HEK293 (cell line): Measurements from ENCODE around the gene MYRIP.
A peak's percentile ranks its signal among the peaks of the same experiment; 100 is the strongest.
"Not testable (repeated sequence)": the region's sequence is repeated elsewhere in the genome, so short reads cannot be mapped to it uniquely, and the experiment has no call there.

Experiments used
- CTCF ChIA-PET: fragments of 350-600 bp; formaldehyde crosslinking; extraction: SDS; loops from one replicate; lab custom pipeline; 2021; ENCODE audit warnings: antibody characterized with exemption; lab: Yijun Ruan, JAX
- POLR2A ChIA-PET: fragments of 300-600 bp; formaldehyde crosslinking; extraction: SDS; loops from one replicate; lab custom pipeline; 2020; ENCODE audit warnings: antibody characterized with exemption, inconsistent platforms; lab: Yijun Ruan, JAX
- H3K27ac ChIP-seq: fragments of 200-500 bp; sonication (Bioruptor generic); 2 replicates; pipeline ENCODE4 v1.5.1; 2014; ENCODE audit warnings: low read depth, low read length, control low read depth, inconsistent platforms; ENCODE audit errors: extremely low read depth
- H3K36me3 ChIP-seq, 2 experiments: fragments of 200-500 bp in 1 of 2; sonication (Bioruptor generic) in 1 of 2; 1 replicate in 1 of 2; 2 replicates in 1 of 2; pipeline ENCODE4 v1.5.1; 2014 to 2017; ENCODE audit warnings: inconsistent platforms in 2 of 2, low read length in 2 of 2; ENCODE audit not compliant: control insufficient read depth in 2 of 2, insufficient read depth in 1 of 2
- H3K4me1 ChIP-seq: fragments of 200-500 bp; sonication (Bioruptor generic); 2 replicates; pipeline ENCODE4 v1.5.1; 2014; ENCODE audit warnings: mild to moderate bottlenecking, low read length, inconsistent platforms; ENCODE audit not compliant: control insufficient read depth, insufficient read depth
- H3K4me3 ChIP-seq: 2 replicates; pipeline ENCODE4 v1.5.1; 2011; ENCODE audit warnings: low read depth, mild to moderate bottlenecking, control low read depth, low read length, moderate library complexity
- H3K9me3 ChIP-seq: fragments of 200-500 bp; sonication (Bioruptor generic); 2 replicates; pipeline ENCODE4 v1.5.1; 2014; ENCODE audit warnings: low read depth, low read length, inconsistent platforms; ENCODE audit not compliant: control insufficient read depth, insufficient read depth
- BCL11B ChIP-seq: fragments of 450-650 bp; formaldehyde crosslinking; IDR thresholded peaks from 2 replicates; pipeline ENCODE4 v1.5.1; 2016; ENCODE audit warnings: low read depth, missing biosample characterization, missing genetic modification characterization
- HOXA7 ChIP-seq: sonication (generic); formaldehyde crosslinking; IDR thresholded peaks from 2 replicates; pipeline ENCODE4 v1.8.1; 2022; ENCODE audit warnings: missing genetic modification reagents, borderline replicate concordance
- INSM2 ChIP-seq: fragments of 450-650 bp; formaldehyde crosslinking; IDR thresholded peaks from 2 replicates; pipeline ENCODE4 v1.5.1; 2016; ENCODE audit warnings: missing biosample characterization, missing genetic modification characterization
- KLF10 ChIP-seq: fragments of 450-650 bp; IDR thresholded peaks from 2 replicates; pipeline ENCODE4 v1.5.1; 2018; ENCODE audit warnings: missing biosample characterization, mild to moderate bottlenecking, missing genetic modification characterization
- RBAK ChIP-seq: fragments of 450-650 bp; formaldehyde crosslinking; IDR thresholded peaks from 2 replicates; pipeline ENCODE4 v1.5.1; 2016; ENCODE audit warnings: missing biosample characterization, missing genetic modification characterization
- TRIM28 ChIP-seq: IDR thresholded peaks from 2 replicates; pipeline ENCODE4 v1.6.1; 2011; ENCODE audit warnings: low read length, control low read depth, borderline replicate concordance
- ZEB2 ChIP-seq: fragments of 450-650 bp; formaldehyde crosslinking; IDR thresholded peaks from 2 replicates; pipeline ENCODE4 v1.5.1; 2016; ENCODE audit warnings: missing biosample characterization, missing genetic modification characterization
- ZFP41 ChIP-seq: fragments of 450-650 bp; formaldehyde crosslinking; IDR thresholded peaks from 2 replicates; pipeline ENCODE4 v1.5.1; 2016; ENCODE audit warnings: missing biosample characterization, missing genetic modification characterization, borderline replicate concordance
- ZNF133 ChIP-seq: fragments of 450-650 bp; formaldehyde crosslinking; IDR thresholded peaks from 2 replicates; pipeline ENCODE4 v1.5.1; 2016; ENCODE audit warnings: missing biosample characterization, missing genetic modification characterization
- ZNF146 ChIP-seq: fragments of 450-650 bp; formaldehyde crosslinking; IDR thresholded peaks from 2 replicates; pipeline ENCODE4 v1.5.1; 2016; ENCODE audit warnings: missing biosample characterization, missing genetic modification characterization
- ZNF324 ChIP-seq: fragments of 450-650 bp; formaldehyde crosslinking; IDR thresholded peaks from 2 replicates; pipeline ENCODE4 v1.5.1; 2016; ENCODE audit warnings: missing biosample characterization, missing genetic modification characterization
- ZNF416 ChIP-seq: fragments of 450-650 bp; formaldehyde crosslinking; IDR thresholded peaks from 2 replicates; pipeline ENCODE4 v1.5.1; 2016; ENCODE audit warnings: missing biosample characterization, missing genetic modification characterization
- ZNF580 ChIP-seq: fragments of 450-650 bp; formaldehyde crosslinking; IDR thresholded peaks from 2 replicates; pipeline ENCODE4 v1.5.1; 2016; ENCODE audit warnings: missing biosample characterization, missing genetic modification characterization
- ZNF654 ChIP-seq: fragments of 450-650 bp; formaldehyde crosslinking; IDR thresholded peaks from 2 replicates; pipeline ENCODE4 v1.5.1; 2016; ENCODE audit warnings: low read depth, missing biosample characterization, missing genetic modification characterization
- ZNF768 ChIP-seq: fragments of 450-650 bp; formaldehyde crosslinking; IDR thresholded peaks from 2 replicates; pipeline ENCODE4 v1.5.1; 2018; ENCODE audit warnings: missing biosample characterization, mild to moderate bottlenecking, missing genetic modification characterization
- TF ChIP-seq, protein P1 (sequence below): fragments of 450-650 bp; formaldehyde crosslinking; IDR thresholded peaks from 2 replicates; pipeline ENCODE4 v1.5.1; 2017; ENCODE audit warnings: missing biosample characterization, missing genetic modification characterization

Gene MYRIP

DNA sequence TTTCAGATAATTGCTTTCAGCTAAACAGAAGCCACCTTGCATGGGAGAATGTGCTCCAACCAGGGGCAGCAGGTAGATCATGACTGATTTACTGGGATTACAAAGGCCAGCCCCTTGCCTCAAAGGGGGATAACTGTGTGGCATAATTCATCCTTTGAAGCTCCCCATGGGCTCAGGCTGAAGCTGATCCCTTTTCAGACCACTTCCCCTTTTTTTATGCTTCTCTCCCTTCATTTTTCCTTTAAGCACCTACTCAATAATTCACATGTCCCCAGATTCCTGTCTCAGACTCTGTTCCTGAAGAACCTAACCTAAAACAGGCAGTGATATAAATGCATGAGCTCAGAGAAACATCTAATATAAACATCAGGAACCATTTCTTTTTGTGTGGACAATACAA, 8.2 kb upstream of the MYRIP start:
- Histone ChIP-seq H3K36me3 (no peaks in the 10 kb centered on the region), H3K4me3 (no peak overlapping the region), H3K27ac (no peak overlapping the region), H3K9me3 (no peaks in the 10 kb centered on the region), H3K4me1 (no peaks in the 10 kb centered on the region)
- no peak for TF ChIP-seq ZNF654 (tag by site-specific recombination)
- TF ChIP-seq ZNF768, result no peak
- no peak for TF ChIP-seq INSM2 (tag by site-specific recombination)
- no peak for TF ChIP-seq ZNF133 (tag by site-specific recombination)
- no peak for TF ChIP-seq HOXA7 (CRISPR knock-in tag)
- no peak for TF ChIP-seq ZEB2 (tag by site-specific recombination)
- CTCF ChIA-PET, result no interaction called here
- POLR2A ChIA-PET, result no interaction called here

GRCh38 chr3:39802486-39802885, 6.9 kb upstream of the MYRIP start:
- H3K4me1 ChIP-seq, H3K27ac ChIP-seq, POLR2A ChIA-PET, CTCF ChIA-PET, H3K36me3 ChIP-seq, H3K9me3 ChIP-seq, H3K4me3 ChIP-seq: not testable (repeated sequence)

- TF ChIP-seq, protein P1, sequence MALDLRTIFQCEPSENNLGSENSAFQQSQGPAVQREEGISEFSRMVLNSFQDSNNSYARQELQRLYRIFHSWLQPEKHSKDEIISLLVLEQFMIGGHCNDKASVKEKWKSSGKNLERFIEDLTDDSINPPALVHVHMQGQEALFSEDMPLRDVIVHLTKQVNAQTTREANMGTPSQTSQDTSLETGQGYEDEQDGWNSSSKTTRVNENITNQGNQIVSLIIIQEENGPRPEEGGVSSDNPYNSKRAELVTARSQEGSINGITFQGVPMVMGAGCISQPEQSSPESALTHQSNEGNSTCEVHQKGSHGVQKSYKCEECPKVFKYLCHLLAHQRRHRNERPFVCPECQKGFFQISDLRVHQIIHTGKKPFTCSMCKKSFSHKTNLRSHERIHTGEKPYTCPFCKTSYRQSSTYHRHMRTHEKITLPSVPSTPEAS (tag by site-specific recombination), result no peak
- peak; percentile 79 for TF ChIP-seq ZNF146 (tag by site-specific recombination)
- ChIA-PET POLR2A (no interaction called here), CTCF (no interaction called here)
- no peaks in the 10 kb centered on the region for H3K36me3 ChIP-seq
- no peak overlapping the region for H3K27ac ChIP-seq
- H3K4me1 ChIP-seq, result no peaks in the 10 kb centered on the region
- H3K4me3 ChIP-seq, result no peak overlapping the region
- H3K9me3 ChIP-seq, result no peaks in the 10 kb centered on the region
Measured at GRCh38 chr3:39803956-39804355, 5.5 kb upstream of the MYRIP start.

DNA sequence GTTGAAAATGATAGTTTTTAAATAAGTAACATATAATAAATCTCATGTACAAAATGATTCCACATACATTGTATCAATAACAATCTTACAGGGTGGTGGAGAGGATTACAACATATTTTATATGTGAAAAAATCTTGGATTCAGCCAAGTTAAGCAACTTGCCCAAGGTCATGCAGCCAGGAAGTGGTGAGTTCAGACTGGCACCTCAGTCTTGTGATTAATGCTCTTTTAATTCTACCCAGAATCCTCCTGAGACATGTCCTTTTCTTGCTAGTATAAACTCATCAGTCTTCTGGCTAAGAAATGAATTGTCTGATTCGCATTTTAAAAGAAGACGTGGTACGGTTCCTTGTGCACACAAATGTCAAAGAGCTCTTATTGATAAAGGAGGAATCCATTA, 4.5 kb upstream of the MYRIP start:
- H3K27ac ChIP-seq, result no peak overlapping the region
- no peaks in the 10 kb centered on the region for H3K9me3 ChIP-seq
- ChIA-PET POLR2A (no interaction called here), CTCF (no interaction called here)
- no peak for TF ChIP-seq RBAK (tag by site-specific recombination)
- TF ChIP-seq TRIM28, result no peak
- no peak for TF ChIP-seq ZNF416
- no peak for TF ChIP-seq KLF10 (tag by site-specific recombination)
- no peak for TF ChIP-seq ZFP41 (tag by site-specific recombination)
- no peak for TF ChIP-seq BCL11B
- no peak for TF ChIP-seq ZNF580 (tag by site-specific recombination)
- TF ChIP-seq ZNF324 (tag by site-specific recombination), result no peak
- no peaks in the 10 kb centered on the region for H3K4me1 ChIP-seq
- no peaks in the 10 kb centered on the region for H3K36me3 ChIP-seq
- no peak overlapping the region for H3K4me3 ChIP-seq
